ENCODE data around the gene TIMM22. TPM values are rescaled to one million over a fixed set of nuclear protein-coding genes. Genes with fewer than 3 reads are reported as not detected.

The TIMM22 gene
- polyA plus RNA-seq, 2 of the 4 experiments (the other 2 are of a cell fraction), result 15.8 to 21.3 TPM

GRCh38 chr17:962670-963069, 34.3 kb upstream of the TIMM22 start (continued):
- TF ChIP-seq MAFK (IDR thresholded peaks at IDR 0.05; ENCODE audit: partially characterized antibody) (no peak), HOXB13 (CRISPR knock-in tag; IDR thresholded peaks at IDR 0.05; ENCODE audit: low read depth) (no peak)

- H3K27ac ChIP-seq, result no peak overlapping the region
- POLR2A ChIA-PET, result no interaction called here
- DNase-seq (ENCODE audit: low read depth in 1 of 2, low spot score in 1 of 2) (no peak), FAIRE-seq (no peak), ATAC-seq (peak in 1 of 2 experiments; percentile 31; a peak in 2 of 6 replicates)
- no peak overlapping the region for H3K4me2 ChIP-seq
- no peak overlapping the region for H3K4me3 ChIP-seq
- TF ChIP-seq SMC3 (IDR thresholded peaks at IDR 0.05), result no peak
- TF ChIP-seq HOXB5 (CRISPR knock-in tag; IDR thresholded peaks at IDR 0.05), result no peak
- TF ChIP-seq FOSB (CRISPR knock-in tag; IDR thresholded peaks at IDR 0.05), result no peak
- TF ChIP-seq MYC (IDR thresholded peaks at IDR 0.05; ENCODE audit: borderline replicate concordance, low read length), result no peak
- TF ChIP-seq KDM1A (IDR thresholded peaks at IDR 0.05; ENCODE audit: low read depth), result no peak
- no peak for TF ChIP-seq BHLHE40 (IDR thresholded peaks at IDR 0.05; ENCODE audit: low read depth, low read length)
- no peak for TF ChIP-seq ESRRA (IDR thresholded peaks at IDR 0.05; ENCODE audit: borderline replicate concordance, low read length)
- no peak for TF ChIP-seq RNF2 (IDR thresholded peaks at IDR 0.05; ENCODE audit: borderline replicate concordance, low read depth)
- no peak for TF ChIP-seq RFX5 (IDR thresholded peaks at IDR 0.05)
- TF ChIP-seq TFCP2L1 (CRISPR knock-in tag; IDR thresholded peaks at IDR 0.05), result no peak
- no peak for TF ChIP-seq MAFK (IDR thresholded peaks at IDR 0.05; ENCODE audit: partially characterized antibody)
- TF ChIP-seq JUNB (IDR thresholded peaks at IDR 0.05), result no peak
- TF ChIP-seq CBX2 (IDR thresholded peaks at IDR 0.05; ENCODE audit: borderline replicate concordance, low read depth), result no peak
- no peak for TF ChIP-seq USF2 (IDR thresholded peaks at IDR 0.05)
- TF ChIP-seq MAX (IDR thresholded peaks at IDR 0.05), result no peak
- TF ChIP-seq ATOH8 (CRISPR knock-in tag; IDR thresholded peaks at IDR 0.05; ENCODE audit: low read depth), result no peak
- TF ChIP-seq NFE2L2 (conservative IDR thresholded peaks at IDR 0.05; ENCODE audit: low read length), result no peak
- no peak for TF ChIP-seq ZSCAN20 (CRISPR knock-in tag; IDR thresholded peaks at IDR 0.05)
- TF ChIP-seq BCL3 (IDR thresholded peaks at IDR 0.05), result no peak
- H3K4me1 ChIP-seq, result no peaks in the 10 kb centered on the region
- H3K9me3 ChIP-seq, result no peaks in the 10 kb centered on the region
- 93% methylated on average over 14 of the region's 14 CpGs for WGBS (ENCODE audit: missing lambda C conversion rate)
- CTCF ChIA-PET, result interaction anchor here (0.9 to 6.5 kb wide), 8 partner anchors 9 to 553 kb away, joined by 3 to 40 read pairs (median 4); partner anchors contain the start of genes NXN and TIMM22
Observed at GRCh38 chr17:964876-965275, 32.1 kb upstream of the TIMM22 start.

GRCh38 chr17:965311-965989, 31.5 kb upstream of the TIMM22 start:
- FAIRE-seq, result no peak
- Histone ChIP-seq H3K4me3 (no peak overlapping the region), H3K4me1 (no peaks in the 10 kb centered on the region), H3K27ac (no peak overlapping the region), H3K9me3 (no peaks in the 10 kb centered on the region), H3K4me2 (no peak overlapping the region)
- peak in 1 of 2 experiments; percentile 32; a peak in 3 of 6 replicates for ATAC-seq
- POLR2A ChIA-PET, result no interaction called here
- no peak for DNase-seq (ENCODE audit: low read depth in 1 of 2, low spot score in 1 of 2)
- CTCF ChIA-PET, result interaction anchor here (0.6 to 6.5 kb wide), 10 partner anchors 8 to 553 kb away, joined by 3 to 40 read pairs (median 3); partner anchors contain the start of genes NXN and TIMM22
- 81% methylated on average over 12 of the region's 12 CpGs for WGBS (ENCODE audit: missing lambda C conversion rate)
- TF ChIP-seq MAFK (IDR thresholded peaks at IDR 0.05; ENCODE audit: partially characterized antibody), result no peak
- TF ChIP-seq RAD21 (conservative IDR thresholded peaks at IDR 0.05 in 1 of 2, IDR thresholded peaks at IDR 0.05 in 1 of 2), result no peak
- TF ChIP-seq ELK1 (IDR thresholded peaks at IDR 0.05; ENCODE audit: low read depth, low read length), result no peak
- TF ChIP-seq EP300 (IDR thresholded peaks at IDR 0.05), result no peak
- no peak for TF ChIP-seq JUNB (IDR thresholded peaks at IDR 0.05)
- no peak for TF ChIP-seq HOXB5 (CRISPR knock-in tag; IDR thresholded peaks at IDR 0.05)
- no peak for TF ChIP-seq PHF8 (IDR thresholded peaks at IDR 0.05; ENCODE audit: borderline replicate concordance, low read depth)
- no peak for TF ChIP-seq SMC3 (IDR thresholded peaks at IDR 0.05)
- no peak for TF ChIP-seq NPAS2 (CRISPR knock-in tag; IDR thresholded peaks at IDR 0.05; ENCODE audit: borderline replicate concordance)
- no peak for TF ChIP-seq HMGXB4 (CRISPR knock-in tag; IDR thresholded peaks at IDR 0.05; ENCODE audit: borderline replicate concordance)
- no peak for TF ChIP-seq TFCP2L1 (CRISPR knock-in tag; IDR thresholded peaks at IDR 0.05)
- no peak for TF ChIP-seq CHD4 (IDR thresholded peaks at IDR 0.05; ENCODE audit: borderline replicate concordance)
- TF ChIP-seq MAZ (IDR thresholded peaks at IDR 0.05; ENCODE audit: borderline replicate concordance, low read depth, low read length), result no peak
- no peak for TF ChIP-seq ZFP36 (IDR thresholded peaks at IDR 0.05; ENCODE audit: borderline replicate concordance, partially characterized antibody)
